ENCODE results near the gene KLC1.
"Not testable (repeated sequence)": the region's sequence is repeated elsewhere in the genome, so short reads cannot be mapped to it uniquely, and the experiment has no call there.

Gene KLC1

DNA sequence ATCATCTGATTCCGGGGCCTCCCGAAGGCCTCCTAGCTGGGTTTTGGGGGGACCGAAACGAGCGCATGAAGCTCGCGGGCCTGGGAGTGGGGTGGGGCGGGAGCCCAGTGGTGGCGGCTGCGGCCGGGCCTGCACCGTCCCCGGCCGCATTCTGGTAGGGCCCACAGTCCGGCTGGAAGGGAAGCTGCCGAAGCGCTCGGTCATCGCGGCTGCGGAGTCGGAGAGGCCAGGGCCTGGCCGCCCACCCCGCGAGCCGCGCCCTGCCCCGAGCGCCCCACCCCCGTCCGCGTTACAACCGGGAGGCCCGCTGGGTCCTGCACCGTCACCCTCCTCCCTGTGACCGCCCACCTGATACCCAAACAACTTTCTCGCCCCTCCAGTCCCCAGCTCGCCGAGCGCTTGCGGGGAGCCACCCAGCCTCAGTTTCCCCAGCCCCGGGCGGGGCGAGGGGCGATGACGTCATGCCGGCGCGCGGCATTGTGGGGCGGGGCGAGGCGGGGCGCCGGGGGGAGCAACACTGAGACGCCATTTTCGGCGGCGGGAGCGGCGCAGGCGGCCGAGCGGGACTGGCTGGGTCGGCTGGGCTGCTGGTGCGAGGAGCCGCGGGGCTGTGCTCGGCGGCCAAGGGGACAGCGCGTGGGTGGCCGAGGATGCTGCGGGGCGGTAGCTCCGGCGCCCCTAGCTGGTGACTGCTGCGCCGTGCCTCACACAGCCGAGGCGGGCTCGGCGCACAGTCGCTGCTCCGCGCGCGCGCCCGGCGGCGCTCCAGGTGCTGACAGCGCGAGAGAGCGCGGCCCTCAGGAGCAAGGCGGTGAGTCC, at the start of gene KLC1:
KLC1 (plus strand) TSS at position 528 of the 819 bp plus-strand sequence. CDS start 25,354 bp downstream, outside the sequence.
- DNase-seq (ENCODE audit: low read depth) = peak; percentile 85

DNA sequence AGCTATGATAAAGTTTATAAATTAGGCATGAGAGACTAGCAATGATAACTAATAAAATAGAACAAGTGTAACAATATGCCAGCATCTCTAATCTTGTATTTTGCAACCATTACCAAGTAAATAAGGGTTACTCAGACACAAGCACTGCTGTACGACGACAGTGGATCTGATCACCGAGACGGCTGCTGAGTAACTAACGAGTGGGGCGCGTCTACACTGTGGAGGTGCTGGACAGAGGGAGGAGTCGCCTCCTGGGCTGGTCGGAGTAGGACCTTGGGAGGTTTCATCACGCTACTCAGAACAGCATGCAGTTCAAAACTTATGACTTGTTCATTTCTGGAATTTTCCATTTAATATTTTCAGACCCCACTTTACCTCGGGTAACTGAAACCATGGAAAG, 47.8 kb upstream of the KLC1 start:
- DNase-seq (ENCODE audit: low read depth) = no peak

DNA sequence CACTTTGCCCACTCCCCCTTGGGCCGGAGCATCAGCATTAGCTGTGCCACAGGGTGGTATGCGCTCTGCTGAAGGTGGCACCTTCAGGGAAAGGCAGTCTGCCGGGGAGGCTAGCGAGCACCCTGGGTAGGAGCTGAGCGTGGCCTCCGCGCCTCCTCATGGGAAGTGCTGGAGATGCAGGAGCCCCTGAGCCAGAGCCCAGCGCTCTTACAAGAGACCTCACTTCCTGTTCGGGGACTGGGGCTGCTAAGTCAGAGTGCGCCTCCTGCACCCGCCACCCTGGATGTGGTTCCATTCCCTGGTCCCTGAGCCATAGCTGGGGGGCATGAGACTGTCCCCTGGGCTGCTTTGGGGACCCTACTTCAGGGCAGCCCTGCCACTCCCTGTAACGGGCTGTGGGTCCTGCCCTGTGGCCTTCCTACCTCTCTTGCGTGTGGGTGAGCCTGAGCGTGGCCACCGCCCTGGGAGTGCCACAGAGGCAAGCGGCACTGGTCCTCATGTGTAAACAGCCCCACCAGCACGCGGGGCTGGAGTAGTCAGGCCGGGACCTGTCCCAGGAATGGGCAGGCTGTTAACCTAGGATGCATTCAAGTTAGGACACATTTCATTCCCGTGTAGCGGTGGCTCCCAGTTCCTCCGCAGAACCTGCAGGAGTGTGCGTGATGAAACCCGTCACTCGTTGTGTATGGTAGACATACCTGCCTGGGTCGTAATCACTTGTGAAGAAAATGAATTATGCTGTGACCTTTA, 46.9 kb upstream of the KLC1 start:
- no peak for DNase-seq (ENCODE audit: low read depth)

DNA sequence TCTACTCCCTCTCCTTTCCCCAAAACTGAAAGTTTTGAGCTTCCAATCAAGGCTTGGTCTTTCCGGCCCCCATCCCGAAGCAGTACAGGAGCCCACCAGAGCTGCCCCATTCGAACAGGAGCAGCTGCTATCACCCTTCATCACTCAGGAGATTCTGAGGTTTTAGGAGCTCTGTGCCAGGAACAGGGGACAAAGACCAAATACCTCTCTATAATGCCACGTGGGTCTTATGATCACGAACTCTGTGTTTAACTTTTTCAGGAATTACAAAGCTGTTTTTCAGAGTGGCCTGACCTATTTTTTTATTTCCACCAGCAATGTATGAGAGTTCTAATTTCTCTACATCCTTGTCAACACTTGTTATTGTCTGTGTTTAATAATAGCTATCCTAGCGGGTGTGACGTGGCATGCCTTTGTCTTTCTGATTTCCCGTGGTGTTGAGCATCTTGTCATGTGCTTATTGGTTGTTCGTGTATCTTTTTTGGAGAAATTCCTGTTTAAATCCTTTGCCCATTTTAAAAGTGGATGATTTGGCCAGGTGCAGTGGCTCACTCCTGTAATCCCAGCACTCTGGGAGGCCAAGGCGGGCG, 44.6 kb upstream of the KLC1 start:
- no peak for DNase-seq (ENCODE audit: low read depth)

DNA sequence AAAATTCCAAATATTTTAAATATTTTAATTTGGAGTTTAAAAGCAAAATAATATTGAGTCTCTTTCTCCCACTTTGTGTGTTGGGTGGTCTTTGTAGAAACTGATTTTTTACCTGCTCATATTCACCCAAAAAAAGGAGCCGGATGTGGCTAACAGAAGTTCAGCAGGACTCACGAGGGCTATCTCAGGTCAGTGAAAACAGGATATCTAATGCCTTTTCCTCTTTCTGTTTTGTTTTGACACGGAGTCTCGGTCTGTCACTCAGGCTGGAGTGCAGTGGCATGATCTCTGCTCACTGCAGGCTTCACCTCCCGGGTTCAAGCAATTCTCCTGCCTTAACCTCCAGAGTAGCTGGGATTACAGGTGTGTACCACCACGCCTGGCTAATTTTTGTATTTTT, 35.4 kb upstream of the KLC1 start:
- DNase-seq (ENCODE audit: low read depth) = no peak

DNA sequence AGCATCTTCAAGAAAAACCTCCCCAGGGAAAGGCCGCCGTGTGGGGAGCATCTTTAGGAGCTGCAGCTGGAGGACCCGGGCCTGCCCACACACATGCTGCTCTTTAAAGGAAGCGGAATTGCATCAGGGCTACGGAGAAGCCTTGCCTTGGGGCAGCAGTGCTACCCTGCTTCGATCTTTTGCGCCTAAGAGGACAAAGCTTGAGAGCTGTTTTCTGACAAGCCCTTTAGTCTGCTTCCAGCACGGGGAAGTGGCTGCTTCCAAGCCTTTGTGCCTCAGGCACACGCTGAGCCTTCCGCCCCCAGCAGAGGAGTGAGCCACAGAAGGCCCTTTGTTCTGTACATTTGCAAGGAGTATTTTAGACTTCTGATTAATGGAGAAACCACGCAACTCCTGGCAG, 34.7 kb upstream of the KLC1 start:
- no peak for DNase-seq (ENCODE audit: low read depth)

DNA sequence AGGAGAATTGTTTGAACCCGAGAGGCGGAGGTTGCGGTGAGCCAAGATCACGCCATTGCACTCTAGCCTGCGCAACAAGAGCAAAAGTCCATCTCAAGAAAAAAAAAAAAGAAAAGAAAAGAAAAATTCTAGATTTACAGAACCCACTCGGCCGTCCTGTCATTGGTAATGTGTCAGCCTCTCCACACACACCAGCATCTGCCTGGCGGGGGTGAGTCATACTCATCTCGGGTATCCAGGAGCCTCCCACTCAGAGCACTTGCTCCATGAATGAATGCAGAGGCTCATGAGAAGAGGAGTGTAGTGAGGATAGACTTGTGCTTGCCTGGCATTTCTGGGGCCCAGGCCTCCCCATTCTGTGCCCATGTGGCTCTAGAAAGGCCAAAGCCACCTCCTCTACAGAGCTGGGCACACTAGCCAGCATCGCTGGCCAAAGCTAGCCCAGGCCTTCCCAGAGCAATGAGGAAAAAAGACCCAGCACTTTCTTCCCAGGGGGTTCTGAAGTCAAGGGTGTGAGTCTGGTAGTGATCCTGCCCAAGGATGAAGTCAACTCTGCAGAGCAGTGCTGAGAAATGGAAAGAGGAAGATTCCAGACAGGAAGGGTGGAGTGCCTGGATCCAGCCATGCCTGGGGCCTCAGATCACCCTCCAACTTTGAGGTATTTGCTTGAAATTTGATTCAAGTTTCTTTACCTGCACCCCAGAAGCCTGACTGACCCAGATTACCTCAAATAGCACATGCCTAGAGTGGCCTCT, 31.2 kb upstream of the KLC1 start:
- DNase-seq (ENCODE audit: low read depth) = no peak

DNA sequence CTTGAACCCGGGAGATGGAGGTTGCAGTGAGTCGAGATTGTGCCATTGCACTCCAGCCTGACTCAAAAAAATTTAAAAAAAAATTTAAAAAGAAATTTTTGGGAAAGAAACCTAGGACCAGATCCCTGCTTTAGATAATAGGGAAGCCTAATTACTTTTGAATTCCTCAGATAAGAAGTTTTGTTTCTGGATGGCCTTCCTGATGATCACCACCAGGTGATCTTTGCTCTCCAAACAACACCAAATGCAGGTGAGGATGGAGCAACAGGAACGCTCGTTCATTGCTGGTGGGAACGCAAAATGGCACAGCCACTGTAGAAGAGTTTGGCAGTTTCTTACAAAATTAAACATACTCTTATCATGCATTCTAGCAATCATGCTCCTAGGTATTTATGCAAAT, 28.5 kb upstream of the KLC1 start:
- no peak for DNase-seq (ENCODE audit: low read depth)

DNA sequence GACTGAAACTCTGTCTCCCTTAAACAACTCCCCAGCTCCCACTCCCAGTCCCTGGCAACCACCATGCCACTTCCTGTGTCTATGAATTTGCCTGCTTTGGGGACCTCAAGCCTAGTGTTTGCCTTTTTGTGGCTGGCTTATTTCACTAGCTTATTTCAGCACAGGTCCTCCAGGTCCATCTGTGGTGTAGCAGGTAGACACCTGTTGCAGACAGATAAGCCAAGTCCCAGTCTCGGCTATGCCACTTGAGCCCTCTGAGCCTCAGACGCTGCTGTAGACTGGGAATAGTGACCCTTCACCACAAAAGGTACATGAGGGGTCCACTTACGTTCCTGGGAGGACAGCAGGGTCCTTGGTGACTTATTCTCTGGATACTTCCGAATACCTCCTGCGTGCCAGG, 24.4 kb upstream of the KLC1 start:
- DNase-seq (ENCODE audit: low read depth) = no peak

DNA sequence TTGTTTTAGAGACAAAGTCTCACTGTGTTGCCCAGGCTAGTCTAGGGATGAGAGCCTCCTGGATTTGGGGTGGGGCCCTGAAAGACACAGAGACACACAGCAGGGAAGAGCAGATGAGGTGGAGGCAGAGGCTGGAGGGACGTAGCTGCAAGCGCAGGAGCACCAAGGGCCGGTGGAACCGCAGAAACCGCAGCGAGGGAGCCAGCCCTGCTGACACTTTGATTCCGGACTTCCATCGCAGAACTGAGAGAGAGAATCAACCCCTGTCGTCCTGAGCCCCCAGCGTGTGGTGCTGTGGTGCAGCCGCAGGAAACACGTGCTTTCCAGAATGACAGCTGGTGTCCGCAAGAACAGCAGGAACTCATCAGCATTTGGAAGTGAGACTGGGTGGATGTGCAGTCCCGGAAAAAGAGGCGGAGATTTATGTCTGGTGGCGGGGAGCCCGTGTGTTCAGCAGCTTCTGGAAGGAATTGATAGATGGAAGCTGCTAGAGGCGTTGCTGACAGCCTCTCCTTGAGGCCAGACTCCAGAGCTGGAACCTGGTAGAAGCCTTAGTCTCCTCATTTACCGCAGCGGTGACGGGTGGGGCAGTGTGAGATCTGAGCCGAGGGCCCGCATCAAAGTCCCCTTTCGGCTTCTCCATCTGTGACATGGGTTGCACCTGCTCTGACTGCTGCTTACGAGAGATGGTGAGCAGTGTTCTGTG, 21.9 kb upstream of the KLC1 start:
- peak; percentile 20 for DNase-seq (ENCODE audit: low read depth)

DNA sequence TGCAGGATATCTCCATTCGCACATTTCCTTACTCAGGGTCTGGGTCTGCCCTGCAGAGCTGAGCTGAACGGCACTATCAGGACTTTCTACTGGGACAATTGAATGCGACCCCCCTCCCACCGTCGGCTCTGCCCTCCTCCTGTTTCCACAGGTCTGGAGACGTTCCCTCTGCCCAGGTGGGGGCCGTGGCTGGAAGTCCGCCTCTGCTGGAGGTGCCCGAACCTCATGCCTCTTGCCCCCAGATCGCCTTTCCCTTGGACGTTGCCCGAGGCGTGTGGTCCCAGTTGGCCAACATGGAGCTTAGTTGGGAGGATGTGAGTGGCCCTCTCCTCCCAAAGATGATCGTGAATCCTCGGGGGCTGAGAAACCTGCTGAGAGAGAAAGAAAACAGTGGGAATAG, 21.2 kb upstream of the KLC1 start:
- no peak for DNase-seq (ENCODE audit: low read depth)

DNA sequence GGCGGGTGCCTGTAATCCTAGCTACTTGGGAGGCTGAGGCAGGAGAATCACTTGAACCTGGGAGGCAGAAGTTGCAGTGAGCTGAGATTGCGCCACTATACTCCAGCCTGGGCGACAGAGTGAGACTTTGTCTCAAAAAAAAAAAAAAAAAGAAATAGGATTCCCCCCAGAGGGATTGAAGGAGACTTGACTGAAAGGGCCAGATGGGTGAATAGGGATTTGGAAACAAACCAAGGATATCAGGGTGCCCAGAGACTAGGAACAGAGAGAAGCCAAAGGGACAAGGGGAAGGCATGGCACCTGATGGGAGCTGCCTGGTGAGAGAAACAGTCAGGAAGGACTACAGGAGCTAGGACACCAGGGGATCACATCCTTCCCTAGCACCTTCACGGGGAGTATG, 19.9 kb upstream of the KLC1 start:
- DNase-seq (ENCODE audit: low read depth) = not testable (repeated sequence)

DNA sequence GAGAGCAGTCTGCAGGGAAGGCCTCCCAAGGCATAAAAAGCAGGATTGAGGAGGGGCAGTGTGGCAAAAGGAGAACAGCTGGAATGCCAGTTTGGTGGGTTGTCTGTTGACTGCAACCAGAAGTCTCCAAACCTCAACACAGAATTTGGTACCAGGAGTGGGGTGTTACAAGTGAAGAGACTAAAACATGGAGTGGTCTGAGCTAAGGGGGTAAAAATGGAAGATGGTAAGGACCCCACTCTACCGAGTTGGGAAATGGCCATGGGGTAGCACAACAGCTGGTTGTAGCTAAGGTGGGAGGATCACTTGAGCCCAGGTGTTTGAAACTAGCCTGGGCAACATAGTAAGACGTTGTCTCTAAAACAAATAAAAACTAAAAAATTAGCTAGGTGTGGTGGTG, 17.8 kb upstream of the KLC1 start:
- no peak for DNase-seq (ENCODE audit: low read depth)

DNA sequence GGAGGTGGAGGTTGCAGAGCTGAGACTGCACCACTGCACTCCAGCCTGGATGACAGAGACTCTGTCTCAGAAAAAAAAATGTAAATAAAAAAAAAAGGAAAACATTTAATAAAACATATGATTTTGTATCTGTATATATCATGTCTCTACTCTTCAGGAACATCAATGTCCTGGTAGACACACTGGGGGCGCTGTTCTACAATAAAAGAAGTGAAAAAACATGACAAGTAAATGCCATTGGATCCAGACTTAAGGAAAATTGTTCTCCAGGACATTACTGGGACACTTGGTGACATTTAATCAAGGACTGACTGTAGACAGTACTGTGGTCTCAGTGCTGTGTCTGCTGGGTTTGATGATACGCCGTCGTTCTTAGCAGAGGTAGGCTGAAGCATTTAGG, 15.5 kb upstream of the KLC1 start:
- DNase-seq (ENCODE audit: low read depth) = no peak

DNA sequence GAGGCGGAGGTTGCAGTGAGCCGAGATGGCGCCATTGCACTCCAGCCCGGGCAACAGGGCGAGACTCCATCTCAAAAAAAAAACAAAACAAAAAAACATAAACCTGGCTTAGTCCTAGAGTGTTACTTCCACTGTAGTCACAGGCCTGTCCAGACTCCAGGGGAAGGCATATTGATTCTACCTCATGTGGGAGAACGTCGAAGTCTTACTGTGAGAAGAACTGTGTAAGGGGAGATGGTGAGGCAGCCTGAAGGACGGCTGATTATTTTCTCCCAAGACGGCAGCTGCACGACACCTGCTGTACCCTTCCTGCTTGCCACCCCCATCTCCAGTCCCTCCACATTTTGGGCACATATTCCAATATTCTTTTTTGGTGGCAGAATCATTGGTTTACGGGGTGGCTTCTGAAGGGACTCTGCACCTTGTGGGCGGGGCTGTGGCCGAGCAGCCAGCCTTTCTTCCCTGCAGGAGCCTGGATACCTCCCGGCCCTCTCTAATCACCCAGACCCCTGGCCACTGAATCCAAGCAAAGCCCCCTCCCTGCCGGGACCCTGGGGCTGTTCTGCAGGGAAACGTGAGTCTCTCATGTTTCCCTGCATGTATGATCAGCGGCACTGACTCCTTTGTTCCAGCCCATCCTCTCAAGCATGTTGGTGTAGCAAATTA, 12.2 kb upstream of the KLC1 start:
- no peak for DNase-seq (ENCODE audit: low read depth)

DNA sequence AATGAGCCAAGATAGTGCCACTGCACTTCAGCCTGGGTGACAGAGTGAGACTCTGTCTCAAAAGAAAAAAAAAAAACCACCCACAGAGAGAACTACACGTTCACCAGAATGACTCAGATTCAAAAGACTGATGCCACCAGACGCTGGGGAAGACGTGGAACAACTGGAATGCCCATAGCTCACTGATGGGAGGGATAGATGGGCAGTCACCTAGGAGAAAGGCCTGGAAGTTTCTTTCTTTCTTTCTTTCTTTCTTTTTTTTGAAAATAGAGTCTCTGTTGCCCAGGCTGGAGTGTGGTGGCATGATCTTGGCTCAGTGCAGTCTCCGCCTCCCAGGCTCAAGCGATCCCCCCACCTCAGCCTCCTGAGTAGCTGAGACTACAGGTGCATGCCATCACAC, 10.0 kb upstream of the KLC1 start:
- no peak for DNase-seq (ENCODE audit: low read depth)

DNA sequence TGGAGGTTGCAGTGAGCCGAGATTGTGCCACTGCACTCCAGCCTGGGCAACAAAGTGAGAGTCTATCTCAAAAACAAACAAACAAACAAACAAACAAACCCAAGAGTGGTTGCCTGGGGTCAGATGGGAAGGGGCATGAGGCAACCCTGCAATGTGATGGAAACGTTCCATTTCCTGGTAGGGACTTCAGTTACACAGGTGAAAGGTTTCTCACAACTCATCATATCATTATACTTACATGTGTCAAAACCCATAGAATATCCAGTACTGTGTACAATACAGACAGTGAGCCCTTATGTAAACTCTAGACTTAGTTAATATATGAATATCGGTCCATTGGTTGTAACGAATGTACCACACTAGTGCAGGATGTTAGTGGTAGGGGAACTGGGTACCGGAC, 7.2 kb upstream of the KLC1 start:
- no peak for DNase-seq (ENCODE audit: low read depth)

DNA sequence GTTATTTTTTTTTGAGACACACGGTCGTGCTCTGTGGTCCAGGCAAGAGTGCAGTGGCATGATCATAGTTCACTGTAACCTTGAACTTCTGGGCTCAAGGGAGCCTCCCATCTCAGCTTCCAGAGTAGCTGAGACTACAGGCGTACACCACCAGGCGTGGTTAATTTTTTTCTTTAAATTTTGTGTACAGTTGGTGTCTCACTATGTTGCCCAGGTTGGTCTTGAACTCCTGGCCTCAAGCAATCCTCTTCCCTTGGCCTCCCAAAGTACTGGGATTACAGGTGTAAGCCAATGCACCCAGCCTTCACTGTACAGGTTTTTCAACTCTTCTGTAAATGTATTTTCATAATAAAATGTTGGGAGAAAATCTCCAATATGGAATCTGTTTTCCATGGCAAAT, 5.7 kb upstream of the KLC1 start:
- no peak for DNase-seq (ENCODE audit: low read depth)

DNA sequence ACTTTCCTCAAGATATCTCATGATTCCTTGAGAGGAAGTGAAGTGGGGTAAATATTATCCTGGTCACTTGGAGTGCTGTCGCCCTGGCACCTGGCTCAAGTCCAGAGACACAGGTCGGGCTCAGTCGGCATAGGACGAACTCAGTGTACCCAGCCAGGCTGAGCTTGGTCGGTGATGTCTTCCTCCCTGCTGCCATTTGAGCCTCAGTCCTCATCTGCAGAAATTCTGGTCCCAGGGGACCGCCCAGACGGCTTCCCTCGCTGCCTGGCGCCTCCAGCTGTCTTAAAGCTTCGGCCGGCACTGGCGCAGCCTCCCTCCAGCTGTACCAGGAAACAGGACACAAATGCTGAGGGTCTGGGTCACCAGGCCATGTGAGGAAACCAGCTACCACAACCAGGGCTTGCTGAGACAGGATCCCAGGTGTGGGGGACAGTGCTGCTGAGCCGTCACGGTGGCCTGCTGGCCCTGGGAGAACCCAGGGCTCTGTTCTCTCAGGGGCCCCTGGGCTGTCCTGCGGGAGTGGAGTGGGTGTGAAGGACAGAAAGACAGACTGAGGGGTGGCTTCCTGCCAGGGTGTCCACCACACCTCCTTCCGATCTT, 5.0 kb upstream of the KLC1 start:
- no peak for DNase-seq (ENCODE audit: low read depth)

DNA sequence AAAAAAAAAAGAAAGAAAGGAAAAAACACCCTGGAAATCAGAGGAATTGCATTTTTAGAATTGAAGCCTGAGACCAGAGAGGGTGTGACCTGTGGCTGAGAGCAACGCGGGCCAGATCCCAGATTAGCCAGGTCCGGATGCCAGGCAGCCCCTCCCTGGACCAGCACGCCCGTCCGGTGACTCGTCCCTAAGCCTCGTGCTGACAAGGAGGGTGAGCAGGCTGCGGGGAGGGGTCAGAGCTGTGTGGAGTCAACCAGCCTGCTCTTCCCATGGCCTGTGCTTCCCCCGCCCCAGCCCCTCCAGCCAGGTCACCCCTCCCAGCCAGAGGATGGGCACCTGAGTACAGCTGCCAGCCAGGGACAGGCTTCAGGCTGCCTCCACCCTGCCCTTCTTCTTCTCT, 4.2 kb upstream of the KLC1 start:
- no peak for DNase-seq (ENCODE audit: low read depth)

All from stimulated activated CD8-positive, alpha-beta memory T cell treated with anti-CD3 and anti-CD28 coated beads, Interleukin-15, amount 100 ng/mL, for 24 hours (primary cell).